Ecto neural progenitor cell (in vitro differentiated cells): Measurements from ENCODE around the gene ERCC2.

ENCODE experiments used
- DNase-seq: peaks from one replicate; pipeline ENCODE4 v3.0.0-alpha.2; 2018; ENCODE audit warnings: low spot score

The ERCC2 gene

DNA sequence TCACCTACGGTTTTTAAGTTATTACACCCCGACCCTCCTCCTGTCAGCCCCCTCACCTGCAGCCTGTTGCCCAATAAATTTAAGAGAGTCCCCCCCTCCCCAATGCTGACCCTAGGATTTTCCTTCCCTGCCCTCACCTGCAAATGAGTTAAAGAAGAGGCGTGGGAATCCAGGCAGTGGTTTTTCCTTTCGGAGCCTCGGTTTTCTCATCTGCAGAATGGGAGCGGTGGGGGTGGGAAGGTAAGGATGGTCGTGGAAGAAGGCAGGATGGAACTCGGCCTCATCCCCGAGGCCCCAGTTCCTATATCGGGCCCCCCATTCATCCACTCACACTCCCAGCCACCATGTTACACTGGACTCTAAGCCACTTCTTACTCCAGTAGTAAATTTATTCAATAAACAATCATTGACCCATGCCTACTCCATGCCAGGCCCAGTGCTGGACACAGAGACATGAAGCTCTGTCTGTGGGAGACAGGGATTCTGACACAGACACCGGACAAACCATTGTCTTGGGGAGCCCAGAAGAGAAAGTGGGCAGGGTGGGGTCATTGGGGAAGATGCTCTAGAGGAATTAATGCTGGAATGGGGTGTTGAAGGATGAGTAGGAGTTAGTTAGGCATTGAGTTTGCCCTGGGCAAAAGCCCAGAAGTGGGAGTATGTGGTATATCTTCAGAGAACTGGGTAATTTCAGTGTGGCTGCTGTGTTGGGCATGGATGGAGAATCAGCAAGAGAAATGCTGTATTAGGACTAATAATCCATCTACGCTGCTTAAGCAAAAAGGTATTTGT is 66.9 kb downstream of the ERCC2 start:
- no peak for DNase-seq

DNA sequence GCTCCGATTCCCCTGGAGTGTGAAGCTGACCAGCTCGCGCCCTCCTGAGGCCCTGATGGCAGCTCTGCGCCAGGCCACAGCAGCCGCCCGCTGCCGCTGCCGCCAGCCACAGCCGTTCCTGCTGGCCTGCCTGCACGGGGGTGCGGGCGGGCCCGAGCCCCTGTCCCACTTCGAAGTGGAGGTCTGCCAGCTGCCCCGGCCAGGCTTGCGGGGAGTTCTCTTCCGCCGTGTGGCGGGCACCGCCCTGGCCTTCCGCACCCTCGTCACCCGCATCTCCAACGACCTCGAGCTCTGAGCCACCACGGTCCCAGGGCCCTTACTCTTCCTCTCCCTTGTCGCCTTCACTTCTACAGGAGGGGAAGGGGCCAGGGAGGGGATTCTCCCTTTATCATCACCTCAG is 68.0 kb downstream of the ERCC2 start:
- no peak for DNase-seq
